Endothelial cell of umbilical vein (primary cell): ENCODE measurements around the gene AGAP2. TPM values are rescaled to one million over a fixed set of nuclear protein-coding genes. Genes with fewer than 3 reads are reported as not detected.

ENCODE experiments used
- BruUV-seq: library from RNA; stranded (reverse); fragments of 400-500 nt; replicated peaks from 2 replicates; lab custom pipeline; 2021; lab: Mats Ljungman, UMichigan
- CTCF ChIA-PET: fragments of 300-600, 350-600 bp; sonication (Branson Sonifier 250); formaldehyde crosslinking; loops from one replicate; lab custom pipeline; 2021; ENCODE audit warnings: antibody characterized with exemption, inconsistent platforms; lab: Charles Lee
- POLR2A ChIA-PET: fragments of 300-600, 350-600 bp; sonication (Branson Sonifier 250); formaldehyde crosslinking; loops from one replicate; lab custom pipeline; 2021; ENCODE audit warnings: antibody characterized with exemption, inconsistent platforms; lab: Charles Lee
- DNase-seq: peaks from one replicate; pipeline ENCODE4 v3.0.0-alpha.2; 2011; ENCODE audit warnings: low read depth, low spot score
- FAIRE-seq: peaks from 2 replicates; lab custom pipeline; 2011; peaks lifted over from hg19 to GRCh38; lab: Jason Lieb, UNC
- H2AFZ ChIP-seq: 2 replicates; pipeline ENCODE4 v1.6.0; 2012; ENCODE audit warnings: low read depth, low read length, control low read depth, inconsistent platforms
- H3K27ac ChIP-seq: 2 replicates; pipeline ENCODE4 v1.5.1; 2011; ENCODE audit warnings: low read depth, mild to moderate bottlenecking, control low read depth, low read length, moderate library complexity; ENCODE audit not compliant: insufficient read depth
- H3K27me3 ChIP-seq, 2 experiments: 2 replicates each; pipeline versions ENCODE4 v1.6.0 to v1.6.1; 2011; ENCODE audit warnings: low read length in 2 of 2, mixed read lengths in 1 of 2; ENCODE audit not compliant: control insufficient read depth in 2 of 2, insufficient read depth in 2 of 2
- H3K36me3 ChIP-seq, 2 experiments: 2 replicates in 1 of 2; 3 replicates in 1 of 2; pipeline ENCODE4 v1.5.1; 2011; ENCODE audit warnings: low read length in 2 of 2, mild to moderate bottlenecking in 1 of 2, moderate library complexity in 1 of 2; ENCODE audit not compliant: control insufficient read depth in 2 of 2, insufficient read depth in 2 of 2; ENCODE audit errors: extremely low read depth in 1 of 2
- H3K4me1 ChIP-seq: 3 replicates; pipeline ENCODE4 v1.5.1; 2011; ENCODE audit warnings: mild to moderate bottlenecking, low read length; ENCODE audit not compliant: control insufficient read depth, insufficient read depth; ENCODE audit errors: extremely low read depth
- H3K4me2 ChIP-seq: 2 replicates; pipeline ENCODE4 v1.6.1; 2011; ENCODE audit warnings: low read length, control low read depth, mixed read lengths; ENCODE audit not compliant: insufficient read depth
- H3K4me3 ChIP-seq, 3 experiments: fragments of 200-600 bp in 1 of 3; sonication (generic), shearing (Covaris generic) in 1 of 3; replicated peaks in 1 of 3; 2 replicates each; pipeline ENCODE4 v1.5.1; 2011 to 2016; ENCODE audit warnings: control low read depth in 3 of 3, low read length in 3 of 3, mild to moderate bottlenecking in 2 of 3, inconsistent platforms in 1 of 3, low read depth in 1 of 3, moderate library complexity in 1 of 3; ENCODE audit not compliant: insufficient read depth in 1 of 3
- H3K79me2 ChIP-seq: 2 replicates; pipeline ENCODE4 v1.6.0; 2012; ENCODE audit warnings: low read length, inconsistent platforms; ENCODE audit not compliant: control insufficient read depth, insufficient read depth
- H3K9ac ChIP-seq: replicated peaks from 2 replicates; pipeline ENCODE3; 2011; ENCODE audit warnings: low read length, control low read depth; ENCODE audit not compliant: insufficient read depth; ENCODE audit errors: extremely low read depth
- H3K9me1 ChIP-seq: replicated peaks from 3 replicates; pipeline ENCODE4 v1.6.0; 2011; ENCODE audit warnings: mild to moderate bottlenecking, low read length; ENCODE audit not compliant: control insufficient read depth, insufficient read depth; ENCODE audit errors: extremely low read depth
- H3K9me3 ChIP-seq: replicated peaks from 2 replicates; pipeline ENCODE4 v1.5.1; 2012; ENCODE audit warnings: low read length, inconsistent platforms; ENCODE audit not compliant: control insufficient read depth, insufficient read depth
- H4K20me1 ChIP-seq: replicated peaks from 2 replicates; pipeline ENCODE3; 2011; ENCODE audit warnings: mild to moderate bottlenecking, low read length; ENCODE audit not compliant: control insufficient read depth, insufficient read depth; ENCODE audit errors: extremely low read depth
- EZH2 ChIP-seq: IDR thresholded peaks from 2 replicates; pipeline ENCODE4 v1.6.1; 2012; ENCODE audit warnings: borderline replicate concordance, low read depth, mild to moderate bottlenecking, moderate library complexity, low read length, inconsistent platforms; ENCODE audit not compliant: severe bottlenecking
- FOS ChIP-seq: IDR thresholded peaks from 2 replicates; pipeline ENCODE4 v1.6.1; 2011; ENCODE audit warnings: mild to moderate bottlenecking, low read length, moderate library complexity, borderline replicate concordance; ENCODE audit not compliant: insufficient read depth
- GATA2 ChIP-seq: IDR thresholded peaks from 2 replicates; pipeline ENCODE4 v1.7.0; 2011; ENCODE audit warnings: low read depth, mild to moderate bottlenecking, moderate library complexity, mixed read lengths, low read length; ENCODE audit not compliant: insufficient read length, insufficient read depth
- JUN ChIP-seq: IDR thresholded peaks from 2 replicates; pipeline ENCODE4 v1.6.1; 2011; ENCODE audit warnings: borderline replicate concordance, low read depth; ENCODE audit not compliant: insufficient read length, insufficient read depth
- MYC ChIP-seq: IDR thresholded peaks from one replicate; pipeline ENCODE4 v1.6.1; 2011; ENCODE audit warnings: mild to moderate bottlenecking, low read depth, low read length
- POLR2A ChIP-seq: IDR thresholded peaks from 2 replicates; pipeline ENCODE4 v1.6.1; 2012; ENCODE audit warnings: low read depth, mild to moderate bottlenecking, control low read depth, low read length
- POLR2AphosphoS5 ChIP-seq: IDR thresholded peaks from 2 replicates; pipeline ENCODE4 v1.6.1; 2012; ENCODE audit warnings: low read depth, mild to moderate bottlenecking, control low read depth, low read length, moderate library complexity; ENCODE audit not compliant: insufficient read depth
- dilution Hi-C: fragments of 300-500 bp; cut with MboI; formaldehyde crosslinking; loops from one replicate; pipeline ENCODE4 v1.15.0; 2019; ENCODE audit warnings: low sequenced_read_pairs; ENCODE audit not compliant: extremely low pct_ligation_motif_present
- intact Hi-C: fragments of 100-400 bp; cut with micrococcal nuclease; formaldehyde crosslinking; loops from one replicate; pipeline ENCODE4 v1.10.0; 2022
- polyA plus RNA-seq, 4 experiments: library from polyadenylated mRNA; depleted of rRNA in 3 of 4; stranded (reverse) in 3 of 4; unstranded in 1 of 4; fragments of >200 nt; gene quantifications; 2 replicates each; pipeline versions ENCODE4 v1.2.1 to v1.2.3, GENCODE V29; 2011 to 2012; ENCODE audit warnings: missing spikeins in 1 of 4
- total RNA-seq: library from RNA; stranded (reverse); gene quantifications from 2 replicates; pipeline ENCODE4 v1.2.3, GENCODE V29; 2021
- TF ChIP-seq, protein P1 (sequence below), 2 donors: IDR thresholded peaks; 1 replicate in 1 of 2; 2 replicates in 1 of 2; pipeline ENCODE4 v1.5.1; 2011; ENCODE audit warnings: low read length in 2 of 2, mild to moderate bottlenecking in 2 of 2, moderate library complexity in 2 of 2, control low read depth in 1 of 2, inconsistent platforms in 1 of 2, low read depth in 1 of 2; ENCODE audit not compliant: insufficient read depth in 1 of 2; ENCODE audit errors: extremely low read depth in 1 of 2
- TF ChIP-seq, protein P2 (sequence below): IDR thresholded peaks from 2 replicates; pipeline ENCODE4 v1.6.1; 2011; ENCODE audit not compliant: insufficient read depth, insufficient read length

Gene AGAP2
- total and polyA plus RNA-seq, 2 donors (not counting 3 experiments of a cell fraction or from before 2014, with no cell fraction given): 0.04 to 0.24 TPM

DNA sequence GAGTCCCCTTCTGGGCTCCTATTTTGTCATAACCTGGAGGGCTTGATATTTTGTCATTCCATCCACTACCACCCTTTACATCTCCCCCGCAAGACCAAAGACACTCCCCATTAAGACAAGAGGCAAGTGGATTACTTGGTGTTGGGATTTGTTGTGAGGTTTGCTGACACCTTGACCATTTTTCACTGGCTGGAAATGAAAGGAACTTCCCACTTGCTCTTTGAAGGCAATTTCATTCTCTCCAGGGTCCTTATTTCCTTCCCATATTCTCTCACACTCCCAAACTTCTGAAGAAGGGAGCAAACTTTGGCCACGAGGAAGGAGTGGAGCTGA is 14.9 kb downstream of the AGAP2 start:
- dilution Hi-C loops: no loop called here
- Histone ChIP-seq H2AFZ (no peak overlapping the region), H3K4me1 (peaks cover 7% of the 10 kb centered on the region), H3K36me3 (peaks cover 0 to 16% of the 10 kb centered on the region in 2 experiments), H3K27ac (no peak overlapping the region), H3K9ac (no peak overlapping the region), H3K9me3 (no peaks in the 10 kb centered on the region), H3K4me3 (no peak overlapping the region), H3K27me3 (no peaks in the 10 kb centered on the region), H3K4me2 (no peak overlapping the region), H4K20me1 (no peaks in the 10 kb centered on the region), H3K79me2 (no peaks in the 10 kb centered on the region), H3K9me1 (no peaks in the 10 kb centered on the region)
- no peak for DNase-seq
- no TSS peak for BruUV-seq
- ChIA-PET POLR2A (no interaction called here), CTCF (interaction anchor here (0.9 to 4.6 kb wide), 2 partner anchors 9 to 13 kb away, joined by 3 to 48 read pairs; partner anchors contain the start of gene AGAP2)
- intact Hi-C loops: no loop called here
- FAIRE-seq: no peak
- TF ChIP-seq EZH2: no peak
- no peak for TF ChIP-seq JUN

DNA sequence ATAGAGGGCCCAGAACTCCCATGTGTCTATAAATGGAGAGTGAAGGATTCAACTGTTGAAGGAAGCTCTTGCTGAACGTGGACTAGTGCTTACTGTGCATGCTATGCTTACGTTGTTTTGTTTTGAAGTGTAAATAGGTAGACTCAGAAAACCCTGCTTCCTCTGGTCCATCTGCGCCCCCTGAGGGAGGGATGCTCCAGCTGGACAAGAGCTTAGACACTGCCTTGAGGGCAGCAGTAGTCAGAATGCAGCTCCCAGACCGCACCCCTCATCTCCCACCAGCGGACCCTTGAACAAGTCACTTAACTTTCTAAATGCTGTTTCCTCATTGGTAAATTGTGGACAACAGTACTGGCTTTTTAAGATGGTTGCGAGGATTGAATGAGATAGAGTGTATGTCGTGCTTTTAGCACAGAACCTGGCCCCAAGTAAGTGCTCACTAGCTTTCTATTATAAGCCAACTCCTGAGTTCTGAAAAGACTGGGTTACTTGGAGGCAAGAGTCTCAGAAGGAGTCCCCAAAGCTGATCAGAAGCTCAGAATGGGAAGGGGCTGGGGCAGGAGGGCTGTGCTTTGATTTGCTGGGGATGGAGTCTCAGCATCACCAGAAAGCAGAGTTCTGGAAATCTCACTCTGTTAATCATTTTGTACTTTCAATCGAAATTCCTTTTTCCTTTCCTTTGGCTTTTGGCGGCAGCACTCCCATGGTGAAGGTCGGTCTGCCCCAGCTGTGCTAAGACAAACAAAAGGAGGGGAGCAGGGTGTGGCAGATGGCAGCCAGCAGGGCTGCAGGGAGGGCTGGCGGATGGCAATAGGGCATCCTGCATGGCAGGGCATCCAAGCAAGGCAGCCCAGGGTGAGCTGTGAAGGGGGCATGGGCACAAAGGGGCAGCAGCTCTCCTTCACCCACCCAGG is 15.6 kb downstream of the AGAP2 start:
- dilution Hi-C loops (no loop called here), intact Hi-C loops (no loop called here)
- peaks cover 7% of the 10 kb centered on the region for H3K4me1 ChIP-seq
- H3K9ac ChIP-seq: no peak overlapping the region
- no peak overlapping the region for H3K4me2 ChIP-seq
- H3K27me3 ChIP-seq: no peaks in the 10 kb centered on the region
- H3K9me3 ChIP-seq: no peaks in the 10 kb centered on the region
- no peak overlapping the region for H3K27ac ChIP-seq
- no peaks in the 10 kb centered on the region for H3K79me2 ChIP-seq
- H3K36me3 ChIP-seq: peaks cover 0 to 18% of the 10 kb centered on the region in 2 experiments
- DNase-seq (no peak), FAIRE-seq (no peak)
- no peaks in the 10 kb centered on the region for H3K9me1 ChIP-seq
- POLR2A ChIA-PET: no interaction called here
- BruUV-seq: no TSS peak
- TF ChIP-seq JUN (no peak), MYC (no peak), FOS (no peak), POLR2A (no peak), GATA2 (no peak), POLR2AphosphoS5 (no peak), EZH2 (no peak)
- TF ChIP-seq, protein P1, sequence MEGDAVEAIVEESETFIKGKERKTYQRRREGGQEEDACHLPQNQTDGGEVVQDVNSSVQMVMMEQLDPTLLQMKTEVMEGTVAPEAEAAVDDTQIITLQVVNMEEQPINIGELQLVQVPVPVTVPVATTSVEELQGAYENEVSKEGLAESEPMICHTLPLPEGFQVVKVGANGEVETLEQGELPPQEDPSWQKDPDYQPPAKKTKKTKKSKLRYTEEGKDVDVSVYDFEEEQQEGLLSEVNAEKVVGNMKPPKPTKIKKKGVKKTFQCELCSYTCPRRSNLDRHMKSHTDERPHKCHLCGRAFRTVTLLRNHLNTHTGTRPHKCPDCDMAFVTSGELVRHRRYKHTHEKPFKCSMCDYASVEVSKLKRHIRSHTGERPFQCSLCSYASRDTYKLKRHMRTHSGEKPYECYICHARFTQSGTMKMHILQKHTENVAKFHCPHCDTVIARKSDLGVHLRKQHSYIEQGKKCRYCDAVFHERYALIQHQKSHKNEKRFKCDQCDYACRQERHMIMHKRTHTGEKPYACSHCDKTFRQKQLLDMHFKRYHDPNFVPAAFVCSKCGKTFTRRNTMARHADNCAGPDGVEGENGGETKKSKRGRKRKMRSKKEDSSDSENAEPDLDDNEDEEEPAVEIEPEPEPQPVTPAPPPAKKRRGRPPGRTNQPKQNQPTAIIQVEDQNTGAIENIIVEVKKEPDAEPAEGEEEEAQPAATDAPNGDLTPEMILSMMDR (IDR thresholded peaks at IDR 0.05; ENCODE audit: extremely low read depth in 1 of 2, insufficient read depth in 1 of 2, low read depth in 1 of 2, low read length in 2 of 2): no peak
- TF ChIP-seq, protein P2, sequence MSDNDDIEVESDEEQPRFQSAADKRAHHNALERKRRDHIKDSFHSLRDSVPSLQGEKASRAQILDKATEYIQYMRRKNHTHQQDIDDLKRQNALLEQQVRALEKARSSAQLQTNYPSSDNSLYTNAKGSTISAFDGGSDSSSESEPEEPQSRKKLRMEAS: no peak
- CTCF ChIA-PET: interaction anchor here (0.6 to 4.6 kb wide), 3 partner anchors 13 to 14 kb away, joined by 4 to 48 read pairs (median 4); partner anchors contain the start of gene AGAP2
- H2AFZ ChIP-seq: no peak overlapping the region
- no peaks in the 10 kb centered on the region for H4K20me1 ChIP-seq
- no peak overlapping the region for H3K4me3 ChIP-seq
